Lower lobe of right lung (tissue), 2 donors: ENCODE data around the gene KCTD16. TPM values are rescaled to one million over a fixed set of nuclear protein-coding genes. Genes with fewer than 3 reads are reported as not detected.

Experiments used
- ATAC-seq, 2 donors: fragments of 200-7000 bp; cut with Tn5 transposase; one replicate each; pipeline ENCODE4 v1.9.1; 2020 to 2022; ENCODE audit warnings: mild to moderate bottlenecking in 2 of 2, moderate library complexity in 2 of 2
- DNase-seq: peaks from one replicate; pipeline ENCODE4 v3.0.0-alpha.2; 2020
- H3K27ac ChIP-seq: fragments of 200-600 bp; one replicate; pipeline ENCODE4 v1.8.0; 2022
- H3K27me3 ChIP-seq: fragments of 200-600 bp; one replicate; pipeline ENCODE4 v1.8.0; 2022; ENCODE audit warnings: low read depth
- H3K36me3 ChIP-seq: fragments of 200-600 bp; one replicate; pipeline ENCODE4 v1.8.0; 2022; ENCODE audit warnings: mild to moderate bottlenecking
- H3K4me1 ChIP-seq: fragments of 200-600 bp; one replicate; pipeline ENCODE4 v1.8.0; 2022
- H3K4me3 ChIP-seq: fragments of 200-600 bp; one replicate; pipeline ENCODE4 v1.8.0; 2022; ENCODE audit warnings: mild to moderate bottlenecking
- H3K9me3 ChIP-seq: fragments of 200-600 bp; one replicate; pipeline ENCODE4 v1.8.0; 2022
- intact Hi-C: fragments of 100-400 bp; cut with DNase I; formaldehyde crosslinking; loops from one replicate; pipeline ENCODE4 v1.11.0; 2022
- total RNA-seq: library from RNA; stranded (reverse); fragmentation: NEBNext Ultra II Directional; extraction: Animal tissue kit (Norgen Biotek cat#: 25700); gene quantifications from one replicate; pipeline ENCODE4 v1.2.1, GENCODE V29; 2021
- TF ChIP-seq, protein P1 (sequence below): fragments of 200-600 bp; IDR thresholded peaks from one replicate; pipeline ENCODE4 v1.8.0; 2022; ENCODE audit warnings: antibody characterized with exemption, mild to moderate bottlenecking
- donor health status: DM: no; HTN: yes; CAD: no; lungs with severe emphysema.

KCTD16 gene
- total RNA-seq, 1 donor from 2014 or later, result 2.5 TPM

DNA sequence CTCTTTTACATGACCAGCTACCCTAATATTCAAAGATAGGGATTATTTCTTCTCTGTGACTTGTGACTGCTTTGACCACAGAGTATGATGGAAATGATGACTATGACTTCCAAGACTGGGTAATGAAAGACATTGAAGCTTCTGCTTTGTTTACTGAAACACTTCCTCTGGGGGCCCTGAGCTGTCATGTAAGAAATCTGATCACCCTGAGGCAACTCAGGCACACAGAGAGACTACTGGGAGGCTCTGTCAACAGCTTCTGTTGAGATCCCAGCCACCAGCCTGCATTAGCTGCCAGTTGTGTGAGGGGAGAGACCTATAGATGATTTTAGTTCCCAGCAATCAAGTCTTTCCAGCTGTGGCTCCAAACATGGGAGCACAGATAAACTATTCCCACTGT is 76.5 kb downstream of the KCTD16 start:
- no peak for ATAC-seq

DNA sequence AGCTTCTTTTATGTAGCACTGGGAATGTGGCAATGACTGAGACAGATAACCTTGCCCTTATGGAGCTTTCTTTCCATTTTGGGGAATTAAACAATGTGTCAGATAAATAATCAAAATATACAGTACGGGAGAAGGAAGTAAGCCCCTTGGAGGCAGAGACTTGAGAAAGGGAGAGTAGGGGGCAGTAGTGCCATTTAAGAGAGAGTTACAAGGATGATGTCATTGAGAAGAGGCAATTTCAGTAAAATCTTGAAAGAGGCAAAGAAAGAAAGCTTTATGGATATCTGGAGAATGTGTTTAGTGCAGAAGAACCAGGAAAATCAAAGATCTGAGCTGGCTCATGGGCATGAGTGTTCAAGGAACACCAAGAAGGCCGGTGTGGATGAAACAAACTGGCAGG is 77.3 kb downstream of the KCTD16 start:
- DNase-seq (no peak), ATAC-seq (no peak)
- TF ChIP-seq, protein P1, sequence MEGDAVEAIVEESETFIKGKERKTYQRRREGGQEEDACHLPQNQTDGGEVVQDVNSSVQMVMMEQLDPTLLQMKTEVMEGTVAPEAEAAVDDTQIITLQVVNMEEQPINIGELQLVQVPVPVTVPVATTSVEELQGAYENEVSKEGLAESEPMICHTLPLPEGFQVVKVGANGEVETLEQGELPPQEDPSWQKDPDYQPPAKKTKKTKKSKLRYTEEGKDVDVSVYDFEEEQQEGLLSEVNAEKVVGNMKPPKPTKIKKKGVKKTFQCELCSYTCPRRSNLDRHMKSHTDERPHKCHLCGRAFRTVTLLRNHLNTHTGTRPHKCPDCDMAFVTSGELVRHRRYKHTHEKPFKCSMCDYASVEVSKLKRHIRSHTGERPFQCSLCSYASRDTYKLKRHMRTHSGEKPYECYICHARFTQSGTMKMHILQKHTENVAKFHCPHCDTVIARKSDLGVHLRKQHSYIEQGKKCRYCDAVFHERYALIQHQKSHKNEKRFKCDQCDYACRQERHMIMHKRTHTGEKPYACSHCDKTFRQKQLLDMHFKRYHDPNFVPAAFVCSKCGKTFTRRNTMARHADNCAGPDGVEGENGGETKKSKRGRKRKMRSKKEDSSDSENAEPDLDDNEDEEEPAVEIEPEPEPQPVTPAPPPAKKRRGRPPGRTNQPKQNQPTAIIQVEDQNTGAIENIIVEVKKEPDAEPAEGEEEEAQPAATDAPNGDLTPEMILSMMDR, result no peak
- peaks cover 3% of the 10 kb centered on the region for H3K27me3 ChIP-seq
- intact Hi-C loops, result no loop called here
- H3K9me3 ChIP-seq, result no peaks in the 10 kb centered on the region
- H3K4me1 ChIP-seq, result no peaks in the 10 kb centered on the region
- no peak overlapping the region for H3K4me3 ChIP-seq
- H3K27ac ChIP-seq, result no peak overlapping the region
- H3K36me3 ChIP-seq, result no peaks in the 10 kb centered on the region

More for the DNA sequence above, 76.5 kb downstream of the KCTD16 start:
- DNase-seq, result no peak
- H3K27ac ChIP-seq, result no peak overlapping the region
- H3K4me1 ChIP-seq, result no peaks in the 10 kb centered on the region
- no peaks in the 10 kb centered on the region for H3K36me3 ChIP-seq
- no peak overlapping the region for H3K4me3 ChIP-seq
- intact Hi-C loops, result no loop called here
- TF ChIP-seq, protein P1, result no peak
- no peaks in the 10 kb centered on the region for H3K9me3 ChIP-seq
- no peaks in the 10 kb centered on the region for H3K27me3 ChIP-seq

DNA sequence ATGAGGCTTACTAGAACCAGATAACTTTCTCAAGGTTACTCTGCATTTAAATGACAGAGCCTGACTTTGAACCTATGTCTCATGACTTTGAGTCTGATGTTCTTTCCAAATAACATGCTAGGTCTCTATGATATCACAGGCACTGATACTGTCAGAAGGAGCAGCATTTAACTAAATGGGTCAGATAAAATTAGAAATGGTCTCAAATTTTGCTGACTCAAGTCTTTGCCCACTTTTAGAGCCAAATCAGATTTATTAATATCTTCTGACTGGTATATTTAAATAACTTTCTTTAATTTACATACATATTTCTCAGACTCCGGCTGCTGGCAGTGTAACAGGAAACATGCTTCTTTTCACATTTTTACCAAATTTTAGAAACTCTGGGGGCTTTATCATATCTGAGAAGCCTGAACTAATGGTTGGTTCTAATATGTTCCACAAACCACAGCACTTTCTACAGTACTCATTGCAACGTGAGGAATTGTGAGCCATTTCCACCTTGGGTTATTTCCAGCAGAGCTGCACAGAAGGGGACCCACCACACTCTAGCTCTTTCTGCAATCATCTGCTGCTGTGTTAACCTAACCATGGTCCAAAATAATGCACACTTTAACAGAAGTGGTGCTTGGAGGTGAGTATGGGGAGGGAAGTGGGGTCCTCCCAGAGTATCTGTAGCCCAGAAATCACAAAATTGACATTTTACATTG is 79.2 kb downstream of the KCTD16 start:
- peaks cover 3% of the 10 kb centered on the region for H3K27me3 ChIP-seq
- H3K36me3 ChIP-seq, result no peaks in the 10 kb centered on the region
- ATAC-seq (no peak), DNase-seq (no peak)
- H3K9me3 ChIP-seq, result no peaks in the 10 kb centered on the region
- no peak overlapping the region for H3K27ac ChIP-seq
- H3K4me3 ChIP-seq, result no peak overlapping the region
- no peaks in the 10 kb centered on the region for H3K4me1 ChIP-seq
- TF ChIP-seq, protein P1, result no peak
- intact Hi-C loops, result no loop called here

DNA sequence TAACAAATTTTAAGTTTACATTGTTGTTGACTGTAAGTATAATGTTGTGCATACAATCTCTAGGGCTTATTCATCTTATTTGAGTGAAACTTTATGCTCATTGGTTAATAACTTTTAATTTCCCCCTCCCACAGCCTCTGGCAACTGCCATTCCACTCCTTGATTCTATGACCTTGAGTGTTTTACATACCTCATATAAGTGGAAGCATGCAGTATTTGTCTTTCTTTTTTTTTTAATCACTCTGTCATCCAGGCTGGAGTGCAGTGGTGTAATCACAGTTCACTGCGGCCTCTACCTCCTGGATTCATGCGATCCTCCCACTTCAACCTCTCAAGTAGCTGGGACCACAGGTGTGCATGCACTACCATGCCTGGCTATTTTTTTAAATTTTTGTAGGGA is 83.9 kb downstream of the KCTD16 start:
- DNase-seq (no peak), ATAC-seq (peak; percentile 62 to 76)
- TF ChIP-seq, protein P1, result no peak
- H3K4me1 ChIP-seq, result no peaks in the 10 kb centered on the region
- intact Hi-C loops, result no loop called here
- H3K36me3 ChIP-seq, result no peaks in the 10 kb centered on the region
- peaks cover 3% of the 10 kb centered on the region for H3K27me3 ChIP-seq
- no peaks in the 10 kb centered on the region for H3K9me3 ChIP-seq
- no peak overlapping the region for H3K4me3 ChIP-seq
- no peak overlapping the region for H3K27ac ChIP-seq

DNA sequence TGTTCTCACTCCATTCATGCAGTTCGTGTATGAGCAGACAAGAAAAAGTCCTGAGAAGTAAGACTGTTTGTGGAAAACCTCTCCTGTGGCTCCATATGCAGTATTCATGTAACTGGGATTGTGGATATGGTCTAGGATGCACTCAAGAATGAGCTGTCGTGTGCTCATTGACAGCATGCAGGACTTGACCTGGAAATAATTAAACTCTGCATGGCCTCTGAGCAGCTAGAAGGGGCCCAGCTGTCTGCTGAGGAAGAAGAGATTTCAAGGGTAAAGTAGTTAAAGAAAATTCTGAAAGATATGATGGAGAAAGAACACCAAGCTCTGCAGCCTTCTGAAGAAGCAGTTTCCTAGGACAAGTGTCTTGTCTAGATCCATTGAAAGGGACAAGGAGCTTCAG is 89.4 kb downstream of the KCTD16 start:
- TF ChIP-seq, protein P1, result no peak
- DNase-seq (no peak), ATAC-seq (no peak)
- Histone ChIP-seq H3K4me1 (no peaks in the 10 kb centered on the region), H3K27ac (no peak overlapping the region), H3K4me3 (no peak overlapping the region), H3K27me3 (no peaks in the 10 kb centered on the region), H3K36me3 (no peaks in the 10 kb centered on the region), H3K9me3 (no peaks in the 10 kb centered on the region)
- intact Hi-C loops, result no loop called here
